GM18499 (cell line): ENCODE data around the gene TOM1L1.
A peak's percentile ranks its signal among the peaks of the same experiment; 100 is the strongest.
"Not testable (repeated sequence)": the region's sequence is repeated elsewhere in the genome, so short reads cannot be mapped to it uniquely, and the experiment has no call there.

Experiments
- ATAC-seq: cut with Tn5 transposase; IDR thresholded peaks from one replicate; pipeline ENCODE4 v1.9.1; 2021; ENCODE audit warnings: moderate number of reproducible peaks; ENCODE audit not compliant: insufficient read depth, unreplicated experiment

Gene TOM1L1, protein sequence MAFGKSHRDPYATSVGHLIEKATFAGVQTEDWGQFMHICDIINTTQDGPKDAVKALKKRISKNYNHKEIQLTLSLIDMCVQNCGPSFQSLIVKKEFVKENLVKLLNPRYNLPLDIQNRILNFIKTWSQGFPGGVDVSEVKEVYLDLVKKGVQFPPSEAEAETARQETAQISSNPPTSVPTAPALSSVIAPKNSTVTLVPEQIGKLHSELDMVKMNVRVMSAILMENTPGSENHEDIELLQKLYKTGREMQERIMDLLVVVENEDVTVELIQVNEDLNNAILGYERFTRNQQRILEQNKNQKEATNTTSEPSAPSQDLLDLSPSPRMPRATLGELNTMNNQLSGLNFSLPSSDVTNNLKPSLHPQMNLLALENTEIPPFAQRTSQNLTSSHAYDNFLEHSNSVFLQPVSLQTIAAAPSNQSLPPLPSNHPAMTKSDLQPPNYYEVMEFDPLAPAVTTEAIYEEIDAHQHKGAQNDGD

DNA sequence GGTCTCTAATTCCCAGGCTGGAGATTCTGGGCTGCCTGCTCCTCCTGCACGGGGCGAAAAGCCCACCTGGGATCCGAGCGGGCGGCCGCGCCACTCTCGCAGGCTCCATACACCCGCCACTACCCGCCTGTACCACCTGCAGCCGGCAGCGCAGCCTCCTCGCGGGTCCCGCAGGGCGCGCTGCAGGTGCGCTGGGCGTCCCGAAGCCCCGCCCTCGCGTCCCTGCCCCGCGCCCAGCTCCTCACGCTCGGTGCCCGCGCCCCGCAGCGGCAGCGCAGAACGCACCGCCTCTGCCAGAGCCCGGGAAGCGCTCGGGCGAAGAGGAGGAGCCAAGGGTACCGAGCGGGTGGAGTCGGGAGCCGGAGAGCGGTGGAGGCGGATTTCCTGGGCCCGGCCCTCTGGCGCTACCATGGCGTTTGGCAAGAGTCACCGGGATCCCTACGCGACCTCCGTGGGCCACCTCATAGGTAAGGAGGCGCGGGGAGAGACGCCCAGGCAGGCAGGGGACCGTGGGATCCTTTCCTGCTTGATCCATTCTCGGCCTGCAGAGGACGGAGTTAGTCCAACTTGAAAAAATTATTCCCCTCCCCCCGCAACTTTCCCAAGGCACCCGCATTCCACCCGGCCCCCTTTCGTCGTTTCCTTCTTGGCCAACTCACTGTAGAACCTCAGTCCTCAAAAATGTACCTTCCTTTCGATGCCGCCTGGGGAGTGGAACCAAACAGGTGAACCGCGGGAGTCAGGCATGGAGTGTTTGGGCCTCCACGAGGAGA is at the start of gene TOM1L1:
TSS of gene TOM1L1 (plus strand) at position 396 of the 773 bp plus-strand sequence. CDS start at position 410, 14 bp downstream.
- ATAC-seq: no peak

DNA sequence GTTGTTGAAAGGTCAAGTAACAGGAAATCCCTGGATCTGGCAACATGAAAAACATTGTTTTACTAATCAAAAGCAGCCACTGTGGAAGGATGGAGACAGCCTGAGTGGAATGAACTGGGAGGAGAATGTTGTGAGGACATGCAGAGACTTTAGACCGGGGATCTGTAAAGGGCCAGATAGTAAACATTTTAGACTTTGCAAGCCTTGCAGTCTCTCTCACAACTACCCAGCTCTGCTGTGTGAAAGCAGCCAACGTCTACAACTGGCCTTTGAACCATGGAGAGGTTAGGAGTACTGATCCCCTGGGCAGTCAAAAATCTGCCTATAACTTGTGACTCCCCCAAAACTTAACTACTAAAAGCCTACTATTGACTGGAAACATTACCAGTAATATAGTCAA is 41.5 kb upstream of the TOM1L1 start:
- no peak for ATAC-seq

DNA sequence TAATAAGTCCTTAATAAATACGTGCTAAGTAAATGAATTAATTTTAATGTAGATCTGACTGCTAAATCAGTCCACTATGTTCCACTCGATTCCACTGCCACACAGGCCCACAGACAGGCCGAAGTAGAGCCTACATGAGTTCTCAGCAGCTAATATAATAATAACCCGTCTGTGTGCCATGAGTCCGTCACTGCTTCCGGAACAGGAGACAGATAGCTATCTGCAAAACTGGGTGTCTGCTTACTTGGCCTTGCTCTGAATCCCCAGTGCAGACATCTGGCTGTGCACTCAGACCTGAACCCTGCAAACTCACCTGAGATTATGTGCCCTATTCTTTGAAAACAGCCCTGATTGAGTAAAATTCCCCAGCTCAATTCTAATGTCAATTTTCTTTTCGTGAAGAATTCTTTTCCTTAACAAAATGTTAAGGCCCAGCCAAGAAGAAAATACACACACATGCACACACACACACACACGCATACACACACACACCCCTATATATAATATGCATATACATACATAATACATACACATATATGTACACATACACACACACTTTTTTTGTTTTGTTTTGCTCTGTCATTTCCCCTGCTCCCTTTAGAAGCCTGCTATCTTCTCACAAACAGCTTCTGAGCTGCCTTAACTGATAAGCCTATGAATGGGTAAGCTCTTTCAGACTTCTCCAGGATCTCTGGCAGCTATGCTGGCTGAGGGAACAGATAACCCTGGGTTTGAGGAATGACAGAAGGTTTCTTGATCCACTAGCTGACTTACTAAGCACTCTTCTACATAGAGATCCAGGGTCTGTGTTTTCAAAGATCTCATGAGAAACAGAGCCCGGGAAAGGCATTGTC is 39.8 kb upstream of the TOM1L1 start:
- no peak for ATAC-seq

GRCh38 chr17:54861471-54861983 is 39.1 kb upstream of the TOM1L1 start:
- no peak for ATAC-seq

DNA sequence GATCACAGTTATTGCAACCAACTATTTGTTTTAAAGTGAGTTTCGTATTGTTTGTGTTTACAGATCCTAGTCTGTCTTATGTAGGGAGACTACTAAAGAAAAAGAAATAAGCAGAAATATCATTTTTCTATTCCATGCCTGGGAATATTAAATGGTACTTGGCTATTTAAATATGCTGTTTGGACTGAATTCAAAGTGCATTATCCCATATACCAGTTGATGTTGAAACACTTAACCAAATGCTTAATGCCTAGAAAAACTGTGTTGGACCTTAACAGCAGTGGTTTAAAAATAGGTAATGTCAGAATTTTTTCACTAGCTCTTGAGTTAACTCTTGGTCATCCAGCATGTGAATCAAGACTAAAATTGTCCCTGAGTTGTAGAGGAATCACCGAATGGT is 37.5 kb upstream of the TOM1L1 start:
- ATAC-seq: no peak

DNA sequence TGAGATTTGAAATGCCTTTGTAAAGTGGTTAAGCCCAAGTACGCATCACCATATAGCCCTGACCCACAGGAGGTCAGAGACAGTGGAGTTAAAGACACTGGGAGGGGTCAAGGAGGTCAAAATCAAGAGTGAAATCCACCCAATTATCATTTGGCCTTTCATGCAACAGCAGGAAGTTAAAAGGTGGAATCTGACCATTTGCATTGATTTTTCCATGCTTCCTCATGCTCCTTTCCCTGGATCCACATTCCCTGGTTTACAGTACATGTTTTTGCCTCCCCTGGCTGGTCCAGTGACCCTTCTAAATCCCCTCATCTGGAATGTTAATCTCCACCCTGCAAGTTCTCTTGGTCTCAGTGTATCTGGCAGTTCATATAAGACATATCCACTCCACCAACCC is 36.6 kb upstream of the TOM1L1 start:
- ATAC-seq: no peak

DNA sequence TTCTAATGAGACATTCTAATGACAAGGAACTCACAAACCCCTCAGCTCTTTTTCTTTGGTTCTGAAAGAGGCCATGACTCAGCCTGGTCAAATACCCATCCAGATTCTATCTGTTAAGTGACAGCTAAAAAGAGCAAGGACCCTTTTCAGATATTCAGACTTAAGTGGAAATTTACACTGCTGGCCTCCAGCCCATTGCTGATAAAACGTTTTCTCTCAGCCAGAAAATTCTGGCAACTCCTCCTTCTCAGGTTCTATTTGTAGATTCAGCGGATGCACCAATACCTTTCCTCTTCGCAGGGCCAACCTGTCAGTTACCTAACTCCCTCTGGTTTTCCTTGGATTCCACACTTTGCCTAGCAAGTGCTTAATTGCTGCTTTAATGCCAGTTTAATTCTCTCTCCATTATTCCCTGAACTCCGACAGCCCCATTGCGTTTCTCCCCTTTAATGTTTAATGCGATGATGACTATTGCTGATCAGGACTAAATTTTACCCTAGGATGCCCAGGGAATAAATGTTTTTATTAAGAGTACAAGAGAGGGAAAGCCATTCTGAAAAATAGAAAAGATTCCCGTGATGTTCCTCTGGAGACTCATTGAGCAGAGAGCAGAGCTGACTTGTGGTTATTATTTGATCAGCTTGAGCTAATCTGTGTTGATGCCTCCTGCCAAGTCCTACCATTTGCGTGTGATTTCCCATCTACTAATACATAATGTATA is 35.9 kb upstream of the TOM1L1 start:
- no peak for ATAC-seq

- ATAC-seq: no peak
Observed at GRCh38 chr17:54867634-54868033, 33.0 kb upstream of the TOM1L1 start.

- no peak for ATAC-seq
Observed at GRCh38 chr17:54870671-54871175, 29.9 kb upstream of the TOM1L1 start.

DNA sequence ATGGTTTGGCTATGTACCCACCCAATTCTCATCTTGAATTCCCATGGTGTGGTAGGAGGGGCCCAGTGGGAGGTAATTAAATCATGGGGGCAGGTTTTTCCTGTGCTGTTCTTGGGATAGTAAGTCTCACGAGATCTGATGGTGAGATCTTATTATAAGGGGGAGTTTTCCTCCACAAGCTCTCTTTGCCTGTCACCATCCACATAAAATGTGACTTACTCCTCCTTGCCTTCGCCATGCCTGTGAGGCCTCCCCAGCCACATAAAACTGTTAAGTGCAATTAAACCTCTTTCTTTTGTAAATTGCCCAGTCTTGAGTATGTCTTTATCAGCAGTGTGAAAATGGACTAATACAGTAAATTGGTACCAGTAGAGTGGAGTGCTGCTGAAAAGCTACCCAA is 24.7 kb upstream of the TOM1L1 start:
- not testable (repeated sequence) for ATAC-seq

DNA sequence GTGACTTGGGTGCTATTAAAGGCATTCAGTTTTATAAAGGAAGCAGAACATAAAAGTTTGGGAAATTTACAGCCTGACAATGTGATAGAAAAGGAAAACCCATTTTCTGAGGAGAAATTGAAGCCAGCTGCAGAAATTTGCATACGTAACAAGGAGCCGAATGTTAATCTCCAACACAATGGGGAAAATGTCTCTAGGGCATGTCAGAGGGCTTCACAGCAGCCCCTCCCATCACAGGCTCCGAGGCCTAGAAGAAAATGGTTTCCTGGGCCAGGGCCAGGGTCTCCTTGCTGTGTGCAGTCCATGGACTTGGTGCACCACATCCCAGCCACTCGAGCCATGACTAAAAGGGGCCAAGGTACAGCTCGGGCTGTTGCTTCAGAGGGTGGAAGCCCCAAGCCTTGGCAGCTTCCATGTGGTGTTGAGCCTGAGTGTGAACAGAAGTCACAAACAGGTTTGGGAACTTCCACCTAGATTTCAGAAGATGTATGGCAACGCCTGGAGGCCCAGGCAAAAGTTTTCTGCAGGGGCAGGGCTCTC is 23.9 kb upstream of the TOM1L1 start:
- no peak for ATAC-seq

DNA sequence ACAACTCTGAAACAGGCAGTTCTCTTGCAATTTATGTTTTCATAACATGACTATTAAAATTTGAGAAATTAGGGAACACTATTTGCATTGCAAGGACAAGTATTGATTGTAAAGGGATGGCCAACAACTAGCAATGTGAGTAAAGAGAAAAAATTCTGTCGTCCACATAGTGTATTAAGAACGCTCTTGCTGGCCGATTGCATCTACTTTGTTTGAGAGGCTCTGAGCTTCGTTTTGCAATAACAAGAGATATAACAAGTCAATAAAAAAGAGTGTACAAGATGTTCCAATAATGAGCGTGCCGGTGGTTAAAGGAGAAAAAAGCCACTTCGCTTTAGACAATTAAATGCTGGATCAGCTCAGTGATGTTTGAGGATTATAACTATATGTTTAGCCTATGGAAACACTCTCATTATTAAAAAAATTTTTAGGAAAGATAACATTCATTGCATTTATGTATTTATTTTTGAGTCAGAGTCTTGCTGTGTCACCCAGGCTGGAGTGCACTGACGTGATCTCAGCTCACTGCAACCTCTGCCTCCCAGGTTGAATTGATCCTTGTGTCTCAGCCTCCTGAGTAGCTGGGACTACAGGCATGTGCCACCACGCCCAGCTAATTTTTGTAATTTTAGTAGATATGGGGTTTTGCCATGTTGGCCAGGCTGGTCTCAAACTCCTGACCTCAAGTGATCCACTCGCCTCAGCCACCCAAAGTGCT is 19.2 kb upstream of the TOM1L1 start:
- no peak for ATAC-seq

DNA sequence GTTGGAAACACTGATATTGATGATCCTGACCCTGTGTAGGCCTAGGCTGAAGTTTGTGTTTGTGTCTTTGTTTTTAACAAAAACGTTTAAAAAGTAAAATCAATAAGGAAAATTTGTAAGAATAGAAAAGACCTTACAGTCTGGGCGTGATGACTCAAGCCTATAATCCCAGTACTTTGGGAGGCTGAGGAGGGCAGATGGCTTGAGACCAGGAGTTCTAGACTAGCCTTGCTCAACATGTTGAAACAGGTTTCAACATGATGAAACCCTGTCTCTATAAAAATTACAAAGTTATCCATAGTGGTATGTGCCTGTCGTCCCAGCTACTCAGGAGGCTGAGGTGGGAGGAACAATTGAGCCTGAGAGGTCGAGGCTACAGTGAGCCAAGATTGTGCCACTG is 18.3 kb upstream of the TOM1L1 start:
- no peak for ATAC-seq

GRCh38 chr17:54882950-54883349 is 17.7 kb upstream of the TOM1L1 start:
- peak; percentile 90 for ATAC-seq

GRCh38 chr17:54883939-54884338 is 16.7 kb upstream of the TOM1L1 start:
- ATAC-seq: no peak

DNA sequence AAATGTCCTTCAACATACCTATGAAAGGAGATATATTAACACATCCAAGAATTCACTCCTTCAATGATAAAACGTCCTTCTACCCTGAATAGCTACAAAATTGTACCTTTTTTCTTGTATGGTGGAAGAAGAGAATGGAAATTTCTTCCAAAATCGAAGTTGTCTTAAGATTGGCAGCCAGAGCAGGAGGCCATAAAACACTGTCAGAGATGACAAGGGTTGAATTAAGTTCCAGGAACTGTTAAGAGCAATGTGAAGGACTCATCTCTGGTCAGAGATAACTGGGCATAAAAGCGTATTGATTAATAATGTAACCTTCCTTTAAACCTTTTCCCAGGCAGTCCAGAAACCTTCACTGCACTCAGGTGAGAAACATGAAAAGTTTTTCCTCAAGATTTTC is 12.9 kb upstream of the TOM1L1 start:
- no peak for ATAC-seq

DNA sequence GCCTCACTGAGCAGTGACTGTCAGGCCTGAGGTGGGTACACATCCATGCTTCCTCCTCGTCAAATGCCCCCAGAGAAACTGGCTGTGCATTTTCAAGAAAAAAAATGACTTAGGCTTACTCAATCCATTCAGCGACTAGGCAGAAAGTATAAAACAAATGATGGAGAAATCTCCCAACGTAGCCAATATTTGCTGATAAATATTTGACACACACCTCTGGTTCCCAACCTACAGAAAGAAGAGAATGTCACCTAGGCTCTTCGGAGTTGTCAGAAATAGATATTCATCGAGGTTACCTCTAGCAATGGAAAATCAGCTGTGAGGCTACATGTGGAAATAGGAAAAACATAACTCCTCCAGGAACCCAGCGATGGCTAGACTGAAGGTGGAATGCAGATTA is 12.4 kb upstream of the TOM1L1 start:
- ATAC-seq: no peak

DNA sequence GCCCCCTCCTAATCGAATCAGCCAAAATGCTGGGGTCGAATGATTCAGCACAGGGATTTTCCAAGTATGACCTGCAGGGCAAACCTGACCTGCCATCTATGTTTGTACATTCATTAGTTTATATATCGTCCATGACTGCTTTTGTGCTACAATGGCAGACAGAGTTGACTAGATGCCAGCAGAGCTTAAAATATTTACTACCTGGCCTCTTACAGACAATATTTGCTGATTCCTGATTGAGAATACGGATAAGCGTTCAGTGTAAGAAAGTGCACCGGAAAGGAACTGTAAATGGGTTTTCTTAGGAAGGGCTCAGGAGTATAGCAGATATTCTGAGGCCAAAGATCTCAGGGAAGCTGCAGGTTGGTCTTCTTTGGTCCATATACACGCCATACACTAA is 11.7 kb upstream of the TOM1L1 start:
- ATAC-seq: no peak
